GM12878 (cell line): Measurements from ENCODE around the gene ZNF148. TPM values are rescaled to one million over a fixed set of nuclear protein-coding genes. Genes with fewer than 3 reads are reported as not detected.

ENCODE experiments used
- ATAC-seq: fragments of 200-7000 bp; cut with Tn5 transposase; 3 replicates; pipeline ENCODE4 v1.9.1; 2020; ENCODE audit warnings: mild to moderate bottlenecking, moderate library complexity
- BruUV-seq: library from RNA; stranded (reverse); fragments of 400-500 nt; replicated peaks from 2 replicates; lab custom pipeline; 2021; lab: Mats Ljungman, UMichigan
- CTCF ChIA-PET: fragments of 300-600 bp; sonication (Branson Sonifier 250); formaldehyde crosslinking; extraction: SDS; loops from one replicate; lab custom pipeline; 2021; ENCODE audit warnings: inconsistent platforms; lab: Yijun Ruan, JAX
- POLR2A ChIA-PET: fragments of 350-600 bp; formaldehyde crosslinking; extraction: SDS; loops from one replicate; lab custom pipeline; 2021; ENCODE audit warnings: inconsistent platforms; lab: Charles Lee
- RAD21 ChIA-PET: fragments of 300-600 bp; sonication (Branson Sonifier 250); formaldehyde crosslinking; loops from one replicate; lab custom pipeline; 2023; ENCODE audit warnings: antibody characterized with exemption; ENCODE audit not compliant: unreplicated experiment; lab: Charles Lee
- SMC1A ChIA-PET: fragments of 300-600 bp; sonication (Branson Sonifier 250); formaldehyde crosslinking; loops from one replicate; lab custom pipeline; 2023; ENCODE audit not compliant: unreplicated experiment, uncharacterized antibody; lab: Charles Lee
- DNase-seq: peaks from one replicate; pipeline ENCODE4 v3.0.0-alpha.2; 2011; ENCODE audit warnings: low read depth, low spot score
- FAIRE-seq: peaks from 3 replicates; lab custom pipeline; 2011; peaks lifted over from hg19 to GRCh38; lab: Jason Lieb, UNC
- H2AFZ ChIP-seq: 2 replicates; pipeline ENCODE4 v1.6.0; 2011; ENCODE audit warnings: low read depth, low read length, control low read depth; ENCODE audit not compliant: control insufficient read depth
- H3K27ac ChIP-seq: 2 replicates; pipeline ENCODE4 v1.5.1; 2011; ENCODE audit warnings: control low read depth; ENCODE audit not compliant: control insufficient read depth, insufficient read depth
- H3K27me3 ChIP-seq, 2 experiments: replicated peaks in 1 of 2; 2 replicates each; pipeline versions ENCODE4 v1.6.0 to v1.6.1; 2011; ENCODE audit warnings: low read length in 1 of 2; ENCODE audit not compliant: control insufficient read depth in 2 of 2, insufficient read depth in 2 of 2
- H3K36me3 ChIP-seq, 2 experiments: 2 replicates each; pipeline ENCODE4 v1.5.1; 2011; ENCODE audit warnings: low read length in 1 of 2; ENCODE audit not compliant: control insufficient read depth in 2 of 2, insufficient read depth in 2 of 2
- H3K4me1 ChIP-seq: 2 replicates; pipeline ENCODE4 v1.6.1; 2011; ENCODE audit warnings: mild to moderate bottlenecking, low read length, moderate library complexity, mixed read lengths; ENCODE audit not compliant: control insufficient read depth, insufficient read depth
- H3K4me2 ChIP-seq: 2 replicates; pipeline ENCODE4 v1.6.0; 2011; ENCODE audit warnings: control low read depth; ENCODE audit not compliant: control insufficient read depth, insufficient read depth
- H3K4me3 ChIP-seq: fragments of 200-600 bp; sonication (generic); 2 replicates; pipeline ENCODE4 v1.5.1; 2016
- H3K79me2 ChIP-seq: 2 replicates; pipeline ENCODE4 v1.6.0; 2011; ENCODE audit warnings: low read length; ENCODE audit not compliant: control insufficient read depth, insufficient read depth
- H3K9ac ChIP-seq: 2 replicates; pipeline ENCODE4 v1.8.0; 2011; ENCODE audit warnings: low read length, control low read depth, mixed read lengths; ENCODE audit not compliant: control insufficient read depth, insufficient read depth
- H3K9me3 ChIP-seq: replicated peaks from 3 replicates; pipeline ENCODE4 v1.5.1; 2011; ENCODE audit warnings: mild to moderate bottlenecking, low read length; ENCODE audit not compliant: control insufficient read depth, insufficient read depth
- H4K20me1 ChIP-seq: 2 replicates; pipeline ENCODE4 v1.6.0; 2011; ENCODE audit not compliant: control insufficient read depth, insufficient read depth
- MLLT1 ChIP-seq: fragments of 450-650 bp; IDR thresholded peaks from 2 replicates; pipeline ENCODE4 v1.6.1; 2016; ENCODE audit warnings: mild to moderate bottlenecking
- PAX5 ChIP-seq: IDR thresholded peaks from 2 replicates; pipeline ENCODE4 v1.6.1; 2011; ENCODE audit warnings: low read depth, low read length, borderline replicate concordance
- RBBP5 ChIP-seq: fragments of 200-600 bp; sonication (generic); conservative IDR thresholded peaks from 2 replicates; pipeline ENCODE4 v1.6.1; 2016
- REST ChIP-seq: IDR thresholded peaks from 2 replicates; pipeline ENCODE4 v1.6.1; 2012; ENCODE audit warnings: mild to moderate bottlenecking, low read depth, low read length
- SREBF2 ChIP-seq: IDR thresholded peaks from 2 replicates; pipeline ENCODE4 v1.6.1; 2012; ENCODE audit warnings: mild to moderate bottlenecking, low read length
- ZBTB4 ChIP-seq: fragments of 450-650 bp; formaldehyde crosslinking; IDR thresholded peaks from 2 replicates; pipeline ENCODE4 v1.4.0; 2022; ENCODE audit warnings: mild to moderate bottlenecking, moderate library complexity
- ZNF207 ChIP-seq: fragments of 450-650 bp; IDR thresholded peaks from 2 replicates; pipeline ENCODE4 v1.6.1; 2014; ENCODE audit warnings: antibody characterized with exemption, mild to moderate bottlenecking, borderline replicate concordance
- ZNF384 ChIP-seq: IDR thresholded peaks from 2 replicates; pipeline ENCODE4 v1.6.1; 2012; ENCODE audit warnings: low read depth, mild to moderate bottlenecking, low read length, improper control_type of control experiment, borderline replicate concordance
- WGBS: methylation state at CpG from one replicate; pipeline ENCODE4 v1.1.6; 2016; ENCODE audit warnings: low lambda C conversion rate; ENCODE audit not compliant: insufficient replicate concordance, insufficient coverage; ENCODE audit errors: missing lambda C conversion rate; 5-methylcytosine and 5-hydroxymethylcytosine counted together
- in situ Hi-C: fragments of 300-500 bp; cut with MboI; formaldehyde crosslinking; loops from 9 replicates; pipeline ENCODE4 v1.14.3; 2018; ENCODE audit warnings: mixed read lengths
- intact Hi-C: fragments of 100-400 bp; cut with micrococcal nuclease; formaldehyde crosslinking; loops from one replicate; pipeline ENCODE4 v1.14.2; 2022; ENCODE audit not compliant: unreplicated experiment
- polyA plus RNA-seq, 11 experiments: library from polyadenylated mRNA; depleted of rRNA in 4 of 11; unstranded in 6 of 11; stranded (reverse) in 5 of 11; fragments of >200 nt; fragmentation: Nextera tagmentation in 4 of 11; fragmentation: Illumina TruSeq in 1 of 11; extraction: Ambion mirVana in 4 of 11; extraction: Trizol in 1 of 11; gene quantifications; 1 replicate in 1 of 11; 2 replicates in 10 of 11; pipeline versions ENCODE4 v1.2.1 to v1.2.3, GENCODE V29; 2011 to 2016; ENCODE audit warnings: inconsistent platforms in 2 of 11, missing spikeins in 2 of 11, low read depth in 1 of 11
- total RNA-seq, 4 experiments: library from RNA; depleted of rRNA in 3 of 4; stranded (reverse); fragments of >200 nt in 3 of 4; fragmentation: Illumina TruSeq in 1 of 4; extraction: Trizol in 1 of 4; gene quantifications; 2 replicates each; pipeline versions ENCODE4 v1.2.1 to v1.2.3, GENCODE V29; 2013 to 2021

ZNF148 gene
- total and polyA plus RNA-seq, 10 of the 15 experiments (the other 5 are each of a cell fraction or from before 2014, with no cell fraction given), result 8.6 to 40.4 (median 26.7) TPM

- no peak for TF ChIP-seq ZBTB4 (CRISPR knock-in tag)
- TF ChIP-seq ZNF207, result no peak
- no peak for TF ChIP-seq RBBP5
- TF ChIP-seq SREBF2, result no peak
- no peak for TF ChIP-seq PAX5
Measured at GRCh38 chr3:125331243-125331642, 43.9 kb downstream of the ZNF148 start (continued).

- H3K27me3 ChIP-seq, result no peaks in the 10 kb centered on the region
- CTCF ChIA-PET, result no interaction called here
- peaks cover 6% of the 10 kb centered on the region; the same call in 2 of the 3 replicates for H3K9me3 ChIP-seq
- POLR2A ChIA-PET, result no interaction called here
- intact Hi-C loops (no loop called here), in situ Hi-C loops (no loop called here)
- no peak for DNase-seq
- peaks cover 0 to 21% of the 10 kb centered on the region in 2 experiments; a peak in 2 of 4 replicates for H3K36me3 ChIP-seq
- RAD21 ChIA-PET, result no interaction called here
- FAIRE-seq, result no peak
- TF ChIP-seq ZNF384 (no peak), REST (no peak), MLLT1 (no peak)
- SMC1A ChIA-PET, result no interaction called here
- 75% methylated on average over 4 of the region's 4 CpGs for WGBS
- no peak overlapping the region for H2AFZ ChIP-seq
- no peak overlapping the region for H3K27ac ChIP-seq
- no peak overlapping the region for H3K4me2 ChIP-seq
- peaks cover 7% of the 10 kb centered on the region for H3K79me2 ChIP-seq
- H3K9ac ChIP-seq, result no peak overlapping the region
- ATAC-seq, result no peak
- BruUV-seq, result no TSS peak
- no peaks in the 10 kb centered on the region for H3K4me1 ChIP-seq
- H3K4me3 ChIP-seq, result no peak overlapping the region
- H4K20me1 ChIP-seq, result no peaks in the 10 kb centered on the region
Measured at GRCh38 chr3:125326957-125327356, 48.2 kb downstream of the ZNF148 start.
